GM19328 (cell line): ENCODE measurements around the gene MT1A.
"Not testable (repeated sequence)": the region's sequence is repeated elsewhere in the genome, so short reads cannot be mapped to it uniquely, and the experiment has no call there.

ENCODE experiments used
- ATAC-seq: cut with Tn5 transposase; IDR thresholded peaks from one replicate; pipeline ENCODE4 v1.9.1; 2021; ENCODE audit warnings: mild to moderate bottlenecking, moderate library complexity; ENCODE audit not compliant: unreplicated experiment

MT1A gene

DNA sequence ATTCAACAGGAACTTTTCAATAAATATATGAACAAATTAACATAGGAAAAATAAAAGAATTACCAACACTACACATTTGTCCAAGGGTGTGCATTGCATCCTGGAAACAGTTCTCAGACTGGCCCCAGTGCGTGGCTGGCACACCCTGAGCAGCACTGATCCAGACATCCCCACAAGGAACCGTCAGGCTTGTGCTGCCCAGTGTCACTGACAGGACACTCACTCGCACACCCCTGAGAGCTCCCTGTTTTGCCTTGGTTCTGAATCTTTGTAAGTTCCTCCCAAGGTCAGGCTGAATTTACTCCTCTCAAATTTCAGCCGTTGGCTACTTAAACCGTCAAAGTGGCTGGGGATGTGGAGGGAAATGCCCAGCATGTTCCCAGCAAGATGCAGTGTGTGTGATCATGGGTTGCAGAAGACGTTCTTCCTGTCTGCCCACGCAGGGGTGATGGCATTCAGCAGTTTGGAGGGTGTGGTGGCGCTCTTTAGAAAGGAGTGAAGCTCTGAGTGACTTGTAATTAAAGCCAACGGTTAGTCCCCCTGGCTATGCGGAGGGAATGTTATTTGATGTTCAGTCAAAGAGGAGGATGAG, 28.4 kb upstream of the MT1A start:
- no peak for ATAC-seq

DNA sequence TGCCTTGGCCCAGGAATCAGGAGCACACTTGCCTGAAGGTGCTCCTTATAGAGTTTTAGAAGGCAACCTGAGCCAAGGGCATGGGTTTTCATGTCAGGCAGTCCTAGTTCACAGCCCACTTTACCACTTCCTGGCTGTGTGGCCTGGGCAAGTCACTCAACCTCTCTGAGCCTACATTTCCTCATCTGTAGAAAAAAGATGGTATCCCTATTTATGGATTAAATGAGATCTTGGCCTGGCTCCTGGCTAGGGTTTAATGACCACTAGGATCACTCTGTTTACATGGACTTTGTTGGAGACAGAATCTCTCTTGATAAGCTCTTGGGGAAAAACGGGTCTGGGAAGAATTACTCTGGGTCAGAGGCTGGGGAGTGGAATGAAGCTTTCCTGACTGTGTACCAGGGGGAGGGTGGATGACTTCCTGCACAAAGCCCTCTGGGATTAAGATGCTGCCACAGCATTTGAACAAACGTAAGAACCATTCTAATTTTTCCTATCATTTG, 27.8 kb upstream of the MT1A start:
- ATAC-seq = no peak

DNA sequence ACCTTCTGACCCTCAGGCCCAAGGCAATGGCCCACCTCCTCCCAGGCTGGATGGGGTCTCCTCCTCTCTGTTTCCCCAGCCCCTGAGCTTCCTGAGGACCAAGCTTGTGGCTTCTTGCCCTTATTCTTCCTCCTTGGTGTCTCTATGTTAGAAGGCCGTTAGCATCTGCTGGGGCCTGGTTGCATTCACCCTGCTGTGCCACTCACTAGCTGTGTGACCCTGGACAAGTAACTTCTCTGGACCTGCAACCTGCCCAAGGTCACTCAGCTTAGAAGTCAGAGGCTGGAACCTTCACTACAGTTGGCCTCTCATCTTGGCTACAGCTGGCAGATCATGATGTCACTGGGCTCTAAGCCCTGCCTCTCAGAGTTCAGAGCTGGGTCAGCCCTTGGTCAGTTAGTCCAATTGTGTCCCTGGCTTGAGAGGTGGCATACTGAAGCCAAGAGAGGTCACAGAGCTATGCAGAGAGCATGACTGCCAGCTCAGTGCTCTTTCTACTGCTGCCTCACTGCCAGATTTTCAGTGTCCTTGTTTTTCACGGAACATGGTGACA, 27.1 kb upstream of the MT1A start:
- no peak for ATAC-seq

DNA sequence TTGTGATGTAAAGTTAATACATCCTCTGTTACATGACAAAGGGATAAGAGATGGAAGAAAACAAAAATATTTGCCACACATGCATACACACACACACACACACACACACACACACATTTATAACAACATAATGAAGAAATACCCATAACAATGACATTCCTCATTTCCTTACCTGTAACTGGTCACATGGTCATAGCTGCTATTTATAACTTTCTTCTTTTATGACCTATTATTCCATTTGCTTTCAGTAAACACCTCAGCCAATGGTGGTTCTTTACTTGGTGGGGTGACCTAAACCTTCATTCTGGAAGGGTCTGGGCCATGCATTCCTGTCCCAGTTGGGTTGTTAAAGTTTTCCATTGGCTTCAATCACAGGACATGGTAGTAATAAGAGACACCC, 24.8 kb upstream of the MT1A start:
- ATAC-seq = no peak

DNA sequence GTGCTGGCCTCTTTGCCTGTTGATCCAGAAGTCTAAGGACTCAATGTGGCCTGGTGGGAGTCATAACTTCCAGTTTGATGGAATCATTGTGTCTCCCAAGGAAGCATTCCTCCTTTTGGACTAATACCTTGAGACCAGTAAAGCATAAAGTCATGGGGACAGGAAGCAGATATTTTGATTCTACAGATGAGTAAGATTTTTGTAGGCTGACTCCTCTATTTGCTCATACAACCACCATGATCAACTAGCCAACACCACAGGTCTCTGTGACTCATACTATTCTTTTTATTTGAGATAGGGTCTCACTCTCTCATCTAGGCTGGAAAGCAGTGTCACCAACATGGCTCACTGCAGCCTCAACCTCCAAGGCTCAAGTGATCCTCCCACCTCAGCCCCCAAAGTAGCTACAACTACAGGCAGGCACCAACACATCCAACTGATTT, 23.9 kb upstream of the MT1A start:
- ATAC-seq = no peak

DNA sequence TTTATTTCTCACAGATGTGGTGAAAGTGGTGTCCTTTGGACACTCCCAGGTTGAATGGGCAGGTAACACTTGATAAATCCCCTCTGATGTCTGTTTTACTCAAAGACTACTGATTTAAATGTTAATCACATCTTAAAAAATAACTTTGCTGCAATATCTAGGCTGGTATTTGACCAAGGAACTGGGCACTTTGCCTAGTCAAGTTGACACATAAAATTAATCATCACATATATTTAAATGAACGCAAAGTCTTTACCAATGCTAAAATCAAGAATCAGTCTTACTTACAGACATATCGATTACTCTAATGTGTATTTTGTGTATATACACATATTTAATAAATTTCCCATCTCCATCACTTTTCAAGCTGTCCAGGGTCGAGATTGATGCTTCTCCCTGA, 23.1 kb upstream of the MT1A start:
- no peak for ATAC-seq

DNA sequence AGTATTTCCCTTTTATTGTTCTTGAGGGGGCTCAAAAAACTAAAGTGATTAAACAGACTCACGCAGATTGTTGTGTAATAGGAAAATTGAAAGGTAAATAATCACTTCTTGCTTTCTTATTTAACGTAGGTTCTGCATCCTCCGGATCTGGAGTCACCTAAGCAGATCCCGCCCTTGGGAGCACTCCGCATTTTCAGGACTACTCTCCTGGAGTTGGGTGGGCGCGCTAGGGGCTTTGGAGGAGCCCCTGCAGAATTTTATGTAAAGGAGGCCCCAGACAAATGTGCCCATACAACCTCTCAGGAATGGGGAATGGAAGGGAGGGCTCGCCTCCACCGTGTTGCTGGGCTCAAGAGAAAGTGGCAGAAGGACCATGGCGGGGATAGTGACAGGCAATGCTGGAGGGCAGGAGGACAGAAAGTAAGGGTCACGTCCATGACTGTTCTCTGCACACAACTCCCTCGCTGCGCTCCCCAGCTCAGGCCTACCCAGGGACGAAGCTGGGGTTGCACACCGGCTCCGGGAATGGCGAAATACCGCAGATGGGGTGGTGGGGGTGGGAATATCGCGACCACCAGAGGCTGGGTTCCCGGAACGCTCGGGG, 21.8 kb upstream of the MT1A start:
- no peak for ATAC-seq

DNA sequence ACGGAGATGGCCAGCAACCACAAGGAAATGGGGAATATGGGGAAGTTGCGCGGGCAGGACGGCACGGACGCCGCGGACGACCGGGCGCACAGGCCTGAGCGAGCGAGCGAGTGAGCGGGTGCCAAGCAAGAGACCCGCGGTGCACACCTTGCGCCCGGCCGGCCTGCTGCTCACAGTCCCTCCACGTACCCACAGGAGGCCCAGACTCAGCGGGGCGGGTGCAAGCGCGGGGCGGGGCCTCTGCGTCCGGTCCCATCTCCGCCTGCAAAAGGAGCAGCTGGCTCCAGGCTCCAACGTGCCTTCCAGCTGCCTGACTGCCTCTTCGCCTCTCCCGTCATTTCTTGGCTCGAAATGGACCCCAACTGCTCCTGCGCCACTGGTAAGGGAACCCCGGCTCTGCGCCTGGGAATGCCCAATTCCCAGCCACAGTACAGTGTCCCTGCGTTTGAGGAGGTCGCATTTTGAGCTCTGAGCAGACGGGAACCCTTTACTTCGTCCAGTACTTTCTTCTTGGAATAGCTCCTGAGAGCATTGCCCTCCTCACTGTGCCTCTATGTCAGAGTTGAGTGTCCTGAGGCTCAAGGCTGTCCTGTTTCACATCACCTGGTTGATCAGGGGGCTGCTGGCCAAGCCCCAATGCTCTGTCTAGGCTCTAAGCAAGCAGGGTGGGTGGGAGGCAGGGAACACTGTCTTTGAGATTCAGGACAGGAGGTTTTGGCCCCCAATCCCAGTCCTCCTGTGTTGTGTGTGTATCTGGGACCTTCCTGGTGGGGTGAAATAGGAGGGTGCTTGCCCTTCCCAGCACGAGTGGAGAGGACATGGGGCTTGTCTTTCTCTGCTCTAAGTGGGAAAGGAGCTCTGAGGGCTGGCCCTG, 21.0 kb upstream of the MT1A start:
- no peak for ATAC-seq

DNA sequence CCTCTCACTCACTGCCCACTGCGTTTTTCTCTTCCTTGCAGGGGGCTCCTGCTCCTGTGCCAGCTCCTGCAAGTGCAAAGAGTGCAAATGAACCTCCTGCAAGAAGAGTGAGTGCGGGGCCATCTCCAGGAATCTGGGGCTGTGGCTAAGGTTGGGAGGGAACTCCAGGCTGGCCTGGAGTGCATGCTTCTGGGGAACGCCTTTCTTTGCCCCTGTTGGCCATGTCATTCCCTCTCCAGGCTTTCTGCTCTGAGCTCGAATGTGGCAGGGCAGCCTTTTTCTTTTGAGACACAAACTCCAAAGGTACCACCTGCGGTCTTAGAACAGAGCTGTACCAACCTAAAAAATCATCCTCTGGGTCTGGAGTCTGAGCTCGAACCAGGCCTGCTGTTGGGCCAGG, 20.3 kb upstream of the MT1A start:
- no peak for ATAC-seq

DNA sequence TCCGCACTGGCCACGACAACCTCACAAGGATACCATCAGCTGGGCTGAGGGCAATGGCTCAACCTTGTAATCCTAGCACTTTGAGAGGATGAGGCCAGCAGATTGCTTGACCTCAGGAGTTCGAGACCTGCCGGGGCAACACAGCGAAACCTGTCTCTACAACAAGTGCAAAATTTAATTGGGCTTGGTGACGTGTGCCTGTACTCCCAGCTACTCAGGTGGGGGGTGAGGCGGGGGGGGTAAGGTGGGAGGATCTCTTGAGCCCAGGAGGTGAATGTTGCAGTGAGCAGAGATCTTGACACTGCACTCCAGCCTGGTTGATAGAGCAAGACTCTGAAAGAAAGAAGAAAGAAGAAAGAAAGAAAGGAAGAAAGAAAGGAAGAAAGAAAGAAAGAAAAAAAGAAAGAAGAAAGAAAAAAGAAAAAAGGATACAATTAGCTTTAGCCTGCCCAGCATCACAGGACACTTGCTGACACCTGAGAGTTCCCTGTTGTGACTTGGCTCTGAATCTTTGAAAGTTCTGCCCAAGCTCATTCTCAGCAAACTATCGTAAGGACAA, 18.0 kb upstream of the MT1A start:
- ATAC-seq = no peak

DNA sequence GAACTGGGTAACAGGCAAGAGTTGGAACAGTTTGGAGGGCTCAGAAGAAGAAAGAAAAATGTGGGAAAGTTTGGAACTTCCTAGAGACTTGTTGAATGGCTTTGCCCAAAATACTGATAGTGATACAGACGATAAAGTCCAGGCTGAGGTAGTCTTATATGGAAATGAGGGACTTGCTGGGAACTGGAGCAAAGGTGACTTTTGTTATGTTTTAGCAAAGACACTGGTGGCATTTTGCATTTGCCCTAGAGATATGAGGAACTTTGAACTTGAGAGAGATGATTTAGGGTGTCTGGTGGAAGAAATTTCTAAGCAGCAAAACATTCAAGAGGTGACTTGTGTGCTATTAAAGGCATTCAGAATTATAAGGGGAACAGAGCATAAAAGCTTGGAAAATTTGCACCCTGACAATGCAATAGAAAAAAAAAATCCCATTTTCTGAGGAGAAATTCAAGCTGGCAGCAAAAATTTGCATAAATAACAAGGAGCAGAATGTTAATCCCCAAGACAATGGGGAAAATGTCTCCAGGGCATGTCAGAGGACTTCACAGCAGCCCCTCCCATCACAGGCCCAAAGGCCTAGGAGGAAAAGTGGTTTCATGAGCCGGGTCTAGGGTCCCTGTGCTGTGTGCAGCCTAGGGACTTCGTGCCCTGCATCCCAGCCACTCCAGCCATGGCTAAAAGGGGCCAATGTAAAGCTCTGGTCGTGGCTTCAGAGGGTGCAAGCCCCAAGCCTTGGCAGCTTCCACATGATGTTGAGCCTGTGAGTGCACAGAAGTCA, 16.6 kb upstream of the MT1A start:
- ATAC-seq = not testable (repeated sequence)

DNA sequence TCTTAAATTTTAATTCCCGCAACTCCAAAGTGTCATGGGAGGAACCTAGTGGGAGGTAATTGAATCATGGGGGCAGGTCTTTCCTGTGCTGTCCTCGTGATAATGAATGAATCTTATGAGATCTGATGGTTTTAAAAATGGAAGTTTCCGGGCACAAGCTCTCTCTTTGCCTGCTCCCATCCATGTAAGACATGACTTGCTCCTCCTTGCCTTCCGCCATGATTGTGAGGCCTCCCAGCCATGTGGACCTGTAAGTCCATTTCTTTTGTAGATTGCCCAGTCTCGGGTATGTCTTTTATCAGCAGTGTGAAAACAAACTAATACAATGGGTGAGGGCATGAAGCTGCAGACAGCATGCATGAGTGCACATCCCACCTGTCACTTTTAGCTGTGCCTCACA, 15.3 kb upstream of the MT1A start:
- not testable (repeated sequence) for ATAC-seq

DNA sequence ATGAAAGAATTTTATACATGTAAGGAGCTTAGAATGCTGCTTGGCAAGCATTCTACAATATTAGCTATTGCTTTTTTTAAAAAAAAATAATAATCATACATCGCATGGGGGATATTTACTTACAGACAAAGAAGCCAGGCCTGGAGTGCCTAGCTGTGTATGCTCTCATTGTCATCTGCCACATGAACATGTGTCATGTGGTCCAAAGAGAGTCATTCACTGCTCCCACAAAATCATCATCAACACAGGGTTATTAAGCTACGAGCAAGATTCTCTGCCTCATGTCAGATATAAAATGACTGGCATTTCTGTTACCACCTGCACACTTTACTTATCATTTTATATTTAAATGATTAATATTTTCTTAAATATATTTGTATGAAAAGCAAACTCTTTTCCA, 14.8 kb upstream of the MT1A start:
- no peak for ATAC-seq

DNA sequence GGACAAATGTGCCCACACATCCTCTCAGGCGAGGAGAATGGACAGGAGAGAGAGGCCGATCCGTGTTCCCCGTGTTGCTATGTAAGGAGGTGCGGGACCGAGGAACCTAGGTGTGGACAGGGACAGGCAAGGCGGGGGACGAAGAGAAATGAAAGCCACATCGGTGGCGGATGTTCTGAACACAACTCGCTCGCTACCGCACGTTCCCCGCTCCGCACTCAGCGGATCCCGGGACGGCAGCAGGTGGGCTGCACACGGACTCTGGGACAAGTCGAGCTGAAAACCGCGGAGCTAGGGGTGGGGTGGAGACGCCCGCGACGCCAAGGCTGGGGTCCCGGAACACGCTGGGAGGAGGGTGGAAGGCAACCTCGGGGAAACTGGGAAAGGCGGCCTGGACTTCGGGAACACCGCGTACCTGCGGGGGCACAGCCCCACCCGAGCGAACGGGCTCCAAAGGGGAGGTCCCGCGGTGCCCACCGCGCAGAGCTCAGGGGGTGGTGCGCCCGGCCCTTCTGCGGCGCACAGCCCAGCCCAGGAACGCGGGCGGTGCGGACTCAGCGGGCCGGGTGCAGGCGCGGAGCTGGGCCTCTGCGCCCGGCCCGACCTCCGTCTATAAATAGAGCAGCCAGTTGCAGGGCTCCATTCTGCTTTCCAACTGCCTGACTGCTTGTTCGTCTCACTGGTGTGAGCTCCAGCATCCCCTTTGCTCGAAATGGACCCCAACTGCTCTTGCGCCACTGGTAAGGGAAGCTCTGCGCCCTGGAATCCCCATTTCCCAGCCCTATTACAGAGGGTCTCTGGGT, 13.1 kb upstream of the MT1A start, which contains the start of gene MT1E:
Gene MT1E, plus strand, starts transcription at position 642 of the 803 bp plus-strand sequence. Its CDS starts 71 bp downstream, at position 713.
- ATAC-seq = peak; percentile 48

DNA sequence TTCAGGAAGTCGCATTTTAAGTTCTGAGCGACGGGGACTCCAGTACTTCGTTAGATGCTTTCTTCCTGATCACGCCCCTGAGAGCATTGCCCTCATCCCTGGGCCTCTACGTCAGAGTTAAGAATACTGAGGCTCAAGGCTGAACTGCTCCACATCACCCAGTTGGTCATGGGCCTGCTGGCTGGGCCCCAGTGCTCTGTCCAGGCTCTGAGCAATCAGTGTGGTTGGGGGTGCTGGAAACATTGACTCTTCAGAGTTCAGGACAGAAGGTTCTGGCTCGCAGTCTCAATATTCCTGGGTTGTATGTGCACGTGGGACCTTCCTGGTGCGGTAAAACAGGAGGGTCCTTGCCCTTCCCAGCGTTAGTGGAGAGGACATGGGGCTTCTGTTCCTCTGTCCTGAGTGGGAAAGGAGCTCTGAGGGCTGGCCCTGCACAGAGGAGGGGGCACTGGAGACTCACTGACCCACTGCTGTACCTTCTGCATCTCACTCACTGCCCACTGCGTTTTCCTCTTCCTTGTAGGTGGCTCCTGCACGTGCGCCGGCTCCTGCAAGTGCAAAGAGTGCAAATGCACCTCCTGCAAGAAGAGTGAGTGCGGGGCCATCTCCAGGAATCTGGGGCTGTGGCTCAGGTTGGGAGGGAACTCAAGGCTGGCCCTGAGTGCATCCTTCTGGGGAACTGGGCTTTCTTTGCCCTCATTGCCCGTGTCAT, 12.4 kb upstream of the MT1A start:
- ATAC-seq = no peak

DNA sequence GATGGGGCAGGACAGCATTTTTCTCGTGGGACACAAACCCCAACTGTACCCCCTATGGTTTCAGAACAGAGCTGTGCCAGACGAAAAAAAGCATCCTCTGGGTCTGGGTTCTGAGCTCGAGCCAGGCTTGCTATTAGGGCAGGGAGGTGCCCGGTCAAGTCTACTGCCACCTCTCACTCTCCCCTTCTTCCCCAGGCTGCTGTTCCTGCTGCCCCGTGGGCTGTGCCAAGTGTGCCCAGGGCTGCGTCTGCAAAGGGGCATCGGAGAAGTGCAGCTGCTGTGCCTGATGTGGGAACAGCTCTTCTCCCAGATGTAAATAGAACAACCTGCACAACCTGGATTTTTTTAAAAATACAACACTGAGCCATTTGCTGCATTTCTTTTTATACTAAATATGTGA, 11.8 kb upstream of the MT1A start:
- ATAC-seq = no peak

DNA sequence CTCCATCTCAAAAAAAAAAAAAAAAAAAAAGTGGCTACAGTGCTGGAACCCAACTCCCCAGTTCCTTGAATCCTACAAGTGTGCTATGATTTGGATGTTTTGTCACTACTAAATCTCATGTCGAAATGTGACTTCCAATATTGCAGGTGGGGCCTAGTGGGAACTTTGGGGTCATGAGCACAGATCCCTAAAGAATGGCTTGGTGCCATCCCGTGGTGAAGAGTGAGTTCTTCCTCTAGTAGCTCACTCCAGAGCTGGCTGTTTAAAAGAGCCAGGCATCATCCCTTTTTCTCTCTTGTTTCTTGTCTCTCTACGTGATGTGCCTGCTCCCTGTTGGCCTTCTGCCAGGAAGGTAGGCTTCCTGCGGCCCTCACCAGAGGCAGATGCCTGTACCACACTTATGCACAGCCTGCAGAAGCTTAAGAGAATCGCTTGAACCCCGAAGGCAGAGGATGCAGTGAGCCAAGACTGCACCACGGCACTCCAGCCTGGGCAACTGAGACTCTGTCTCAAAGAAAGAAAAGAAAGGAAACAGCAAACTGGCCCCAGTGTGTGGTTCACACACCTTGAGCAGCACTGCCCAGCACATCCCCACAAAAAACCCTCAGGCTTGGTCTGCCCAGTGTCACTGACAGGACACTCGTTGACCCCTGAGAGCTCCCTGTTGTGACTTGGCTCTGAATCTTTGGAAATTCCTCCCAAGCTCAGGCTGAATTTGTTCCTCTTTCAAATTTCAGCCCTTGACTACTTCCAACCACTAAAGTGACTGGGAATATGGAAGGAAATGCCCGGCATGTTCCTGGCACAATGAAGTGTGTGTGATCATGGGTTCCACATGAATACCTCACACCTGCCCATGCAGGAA, 9.7 kb upstream of the MT1A start:
- ATAC-seq = no peak

DNA sequence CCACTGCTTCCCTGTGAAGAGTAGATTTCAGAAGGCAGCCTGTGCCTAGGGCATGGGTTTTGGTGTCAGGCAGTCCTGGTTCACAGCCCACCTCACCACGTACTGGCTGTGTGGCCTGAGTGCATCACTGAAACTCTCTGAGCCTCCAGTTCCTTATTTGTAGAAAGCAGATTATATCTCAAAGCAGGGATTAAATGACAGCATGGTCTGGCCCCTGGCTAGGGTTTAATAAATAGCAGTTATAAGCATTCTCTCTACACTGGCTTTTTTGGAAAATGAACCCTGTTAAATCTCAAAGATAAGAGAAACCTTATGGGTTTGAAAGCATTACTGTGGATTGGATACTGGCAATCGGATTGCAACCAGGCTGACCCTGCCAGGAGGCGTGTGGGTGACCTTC, 8.9 kb upstream of the MT1A start:
- no peak for ATAC-seq
